Forelimb muscle (tissue), 1 donor: Measurements from ENCODE around the gene CACNA1H. TPM values are rescaled to one million over a fixed set of nuclear protein-coding genes. Genes with fewer than 3 reads are reported as not detected.
"Not testable (repeated sequence)": the region's sequence is repeated elsewhere in the genome, so short reads cannot be mapped to it uniquely, and the experiment has no call there.

ENCODE experiments used
- DNase-seq: peaks from one replicate; pipeline ENCODE4 v3.0.0-alpha.2; 2013; ENCODE audit warnings: low read depth
- polyA plus RNA-seq: library from polyadenylated mRNA; unstranded; fragments of 120-200 nt; gene quantifications from one replicate; pipeline ENCODE4 v1.2.1, GENCODE V29; 2013; ENCODE audit not compliant: insufficient read length

CACNA1H gene
- polyA plus RNA-seq, 1 donor = 51.6 TPM

- DNase-seq = no peak
Measured at GRCh38 chr16:1265090-1265630, 112.3 kb downstream of the CACNA1H start.

- no peak for DNase-seq
Measured at GRCh38 chr16:1265826-1266225, 112.9 kb downstream of the CACNA1H start.

GRCh38 chr16:1269418-1269817 lies 116.5 kb downstream of the CACNA1H start:
- DNase-seq = not testable (repeated sequence)

GRCh38 chr16:1271380-1271723 lies 118.4 kb downstream of the CACNA1H start:
- no peak for DNase-seq

Other genes with a start within 250 kb of the CACNA1H start
- 9.4 TPM for gene LMF1, start 182.1 kb upstream of the CACNA1H start, polyA plus RNA-seq
- 36.9 TPM for gene SOX8, start 171.3 kb upstream of the CACNA1H start, polyA plus RNA-seq
- not detected for gene SSTR5, start 80.4 kb upstream of the CACNA1H start, polyA plus RNA-seq
- gene C1QTNF8, start 56.9 kb upstream of the CACNA1H start, polyA plus RNA-seq = not detected
- 1.4 TPM for gene TPSG1, start 72.2 kb downstream of the CACNA1H start, polyA plus RNA-seq
- gene TPSB2, start 77.1 kb downstream of the CACNA1H start, polyA plus RNA-seq = 2.6 TPM
- 1.2 TPM for gene TPSAB1, start 87.6 kb downstream of the CACNA1H start, polyA plus RNA-seq
- gene TPSD1, start 103.0 kb downstream of the CACNA1H start, polyA plus RNA-seq = 0.49 TPM
- gene UBE2I, start 156.5 kb downstream of the CACNA1H start, polyA plus RNA-seq = 91.1 TPM
- gene BAIAP3, start 180.5 kb downstream of the CACNA1H start, polyA plus RNA-seq = 0.65 TPM
- gene TSR3, start 198.8 kb downstream of the CACNA1H start, polyA plus RNA-seq = 49.3 TPM
- 39.1 TPM for gene GNPTG, start 198.8 kb downstream of the CACNA1H start, polyA plus RNA-seq